Cardiac fibroblast (primary cell): Measurements from ENCODE around the gene USP31.

ENCODE experiments used
- DNase-seq, 2 donors: peaks; one replicate each; pipeline versions ENCODE4 v3.0.0 to v3.0.0-alpha.2; 2010; ENCODE audit warnings: low read depth in 2 of 2
- H3K4me3 ChIP-seq, 2 donors: replicated peaks in 1 of 2; 1 replicate in 1 of 2; 2 replicates in 1 of 2; pipeline ENCODE4 v1.5.1; 2011; ENCODE audit warnings: low read depth in 2 of 2, low read length in 2 of 2, mild to moderate bottlenecking in 2 of 2, moderate library complexity in 1 of 2
- CTCF ChIP-seq: IDR thresholded peaks from one replicate; pipeline ENCODE4 v1.5.1; 2011; ENCODE audit warnings: low read depth, mild to moderate bottlenecking, low read length, inconsistent platforms

Gene USP31

GRCh38 chr16:23061669-23062068 is 87.6 kb downstream of the USP31 start:
- DNase-seq, result no peak
- H3K4me3 ChIP-seq, result no peak overlapping the region
- TF ChIP-seq CTCF, result no peak

GRCh38 chr16:23060458-23061320 is 88.6 kb downstream of the USP31 start:
- TF ChIP-seq CTCF, result peak; percentile 84
- DNase-seq, result peak; percentile 80 to 85

GRCh38 chr16:23059433-23059832 is 89.8 kb downstream of the USP31 start:
- TF ChIP-seq CTCF, result no peak
- DNase-seq, result no peak
- no peak overlapping the region for H3K4me3 ChIP-seq

More at GRCh38 chr16:23060458-23061320, 88.6 kb downstream of the USP31 start:
- no peak overlapping the region for H3K4me3 ChIP-seq

- H3K4me3 ChIP-seq, result no peak overlapping the region
- no peak for TF ChIP-seq CTCF
- no peak for DNase-seq
Measured at GRCh38 chr16:23058576-23058975, 90.7 kb downstream of the USP31 start.

GRCh38 chr16:23057013-23057596 is 92.1 kb downstream of the USP31 start:
- no peak for TF ChIP-seq CTCF
- no peak overlapping the region for H3K4me3 ChIP-seq
- no peak for DNase-seq

- no peak overlapping the region for H3K4me3 ChIP-seq
- no peak for TF ChIP-seq CTCF
- no peak for DNase-seq
Measured at GRCh38 chr16:23055481-23055880, 93.8 kb downstream of the USP31 start.
